ENCODE measurements around the gene PDE11A.

Gene PDE11A

DNA sequence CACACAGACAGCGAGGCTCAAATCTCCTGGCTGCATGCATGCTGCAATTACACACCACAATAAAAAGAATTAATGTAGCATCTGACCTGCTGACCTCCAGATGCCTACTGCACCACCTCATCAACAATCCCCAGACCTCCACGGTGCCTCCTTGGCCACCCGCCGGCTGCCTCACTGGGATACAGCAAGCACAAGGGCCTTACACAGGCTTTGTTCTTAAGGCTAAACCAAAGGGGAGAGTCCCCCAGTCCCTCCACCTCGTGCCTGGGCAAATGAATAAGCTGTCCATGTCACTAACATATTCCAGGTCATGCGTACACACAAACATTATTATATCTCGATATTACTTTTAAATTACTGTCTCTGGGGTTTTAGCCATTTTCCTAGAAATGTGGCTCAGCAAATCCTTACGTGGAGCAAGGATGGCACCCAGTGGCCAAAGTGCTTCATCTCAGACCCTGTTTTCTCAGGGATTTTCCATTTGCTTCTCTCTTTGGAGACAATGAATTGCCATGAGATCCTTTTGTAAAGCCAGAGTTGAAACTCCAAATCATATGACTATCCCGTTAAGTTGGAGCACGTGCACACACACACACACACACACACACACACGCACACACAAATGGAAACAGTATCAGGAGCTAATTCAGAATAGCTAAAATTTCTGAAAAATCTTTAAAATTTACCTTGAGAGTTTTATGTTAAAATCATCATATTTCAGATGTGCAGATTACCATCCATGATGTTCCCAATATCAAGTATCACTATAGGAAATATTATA lies 313.8 kb downstream of the PDE11A start:
- DNase-seq (ENCODE audit: low spot score) = peak; percentile 50

GRCh38 chr2:177756336-177756735 lies 316.2 kb downstream of the PDE11A start:
- no peak for DNase-seq (ENCODE audit: low spot score)

DNA sequence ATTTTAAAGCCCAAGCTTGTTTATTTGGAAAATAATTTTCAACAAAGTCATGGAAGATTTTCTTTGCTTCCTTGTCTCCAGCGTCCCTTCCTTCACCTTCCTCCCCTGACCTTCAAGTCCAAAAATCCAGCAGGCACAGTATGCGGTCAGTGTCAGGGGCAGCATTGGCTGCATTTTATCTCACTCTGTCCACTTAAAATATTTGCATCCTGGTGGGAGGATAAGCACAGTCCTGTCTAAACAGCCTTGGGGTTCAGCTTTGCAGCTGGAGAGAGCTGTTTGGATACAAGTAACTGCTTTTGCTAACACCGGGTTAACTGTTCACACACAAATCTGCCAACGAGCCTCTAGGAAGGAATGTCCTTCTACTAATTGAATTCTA lies 318.1 kb downstream of the PDE11A start:
- no peak for DNase-seq (ENCODE audit: low spot score)

GRCh38 chr2:177753682-177754491 lies 318.7 kb downstream of the PDE11A start:
- peak; percentile 71 for DNase-seq (ENCODE audit: low spot score)

DNA sequence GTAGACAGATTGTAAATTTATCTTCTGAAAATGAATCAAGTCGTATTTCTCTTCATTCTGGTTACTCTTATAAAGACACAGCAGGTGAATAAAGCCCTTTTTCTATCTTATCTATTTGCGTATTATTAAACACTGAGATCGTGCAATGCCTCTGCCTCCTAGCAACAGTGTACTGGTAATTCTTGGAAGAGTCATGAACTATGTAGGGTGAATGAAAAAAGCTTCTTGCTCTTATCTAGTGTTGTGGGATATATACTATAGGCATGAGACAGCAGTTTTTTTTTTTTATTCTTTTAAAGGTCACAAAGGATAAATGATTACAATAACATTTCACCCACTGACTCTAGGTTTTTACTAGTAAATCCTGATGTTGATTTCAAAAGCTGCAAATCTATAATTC lies 324.2 kb downstream of the PDE11A start:
- no peak for DNase-seq (ENCODE audit: low spot score)

- no peak for DNase-seq (ENCODE audit: low spot score)
Measured at GRCh38 chr2:177747384-177747783, 325.2 kb downstream of the PDE11A start.

- DNase-seq (ENCODE audit: low spot score) = no peak
Measured at GRCh38 chr2:177746358-177746757, 326.2 kb downstream of the PDE11A start.

GRCh38 chr2:177745531-177745930 lies 327.0 kb downstream of the PDE11A start:
- no peak for DNase-seq (ENCODE audit: low spot score)

GRCh38 chr2:177742851-177743250 lies 329.7 kb downstream of the PDE11A start:
- DNase-seq (ENCODE audit: low spot score) = no peak

DNA sequence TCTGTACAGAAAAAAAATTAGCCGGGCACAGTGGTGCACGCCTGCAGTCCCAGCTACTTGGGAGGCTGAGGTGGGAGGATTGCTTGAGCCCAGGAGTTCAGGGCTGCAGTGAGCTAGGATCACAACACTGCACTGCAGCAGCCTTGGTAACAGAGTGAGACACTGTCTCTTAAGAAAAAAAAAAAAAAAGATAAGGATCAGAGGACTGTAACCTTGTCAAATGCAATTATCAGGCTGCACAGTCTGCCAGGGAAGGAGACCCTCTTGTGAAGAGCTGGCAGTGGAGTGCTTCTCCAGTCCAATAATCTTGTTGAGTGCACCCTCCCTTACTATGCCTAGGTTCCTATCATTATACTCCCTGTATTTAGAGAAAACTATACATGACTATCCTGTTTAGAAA lies 330.7 kb downstream of the PDE11A start:
- no peak for DNase-seq (ENCODE audit: low spot score)

DNA sequence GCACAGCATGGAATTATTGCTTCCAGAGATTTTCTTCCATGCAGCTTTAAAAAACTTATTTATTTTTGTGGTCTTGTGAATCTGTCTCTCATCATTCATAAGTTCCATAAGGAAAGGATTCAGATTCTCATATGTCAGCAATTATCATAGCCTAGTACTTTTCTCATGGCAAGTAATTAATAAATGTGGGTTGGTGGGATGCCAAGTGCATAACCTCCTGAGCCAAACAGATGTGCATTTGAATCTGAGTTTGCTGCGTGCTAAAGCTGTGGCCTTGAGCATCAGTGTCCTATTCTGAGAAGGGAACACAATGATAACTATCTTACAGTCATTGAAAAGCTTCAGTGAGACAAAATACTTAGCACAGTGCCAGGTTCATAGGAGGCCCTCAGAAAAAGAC lies 331.9 kb downstream of the PDE11A start:
- DNase-seq (ENCODE audit: low spot score) = no peak

- no peak for DNase-seq (ENCODE audit: low spot score)
Measured at GRCh38 chr2:177738461-177739235, 333.9 kb downstream of the PDE11A start.

GRCh38 chr2:177735318-177735803 lies 337.2 kb downstream of the PDE11A start:
- no peak for DNase-seq (ENCODE audit: low spot score)

DNA sequence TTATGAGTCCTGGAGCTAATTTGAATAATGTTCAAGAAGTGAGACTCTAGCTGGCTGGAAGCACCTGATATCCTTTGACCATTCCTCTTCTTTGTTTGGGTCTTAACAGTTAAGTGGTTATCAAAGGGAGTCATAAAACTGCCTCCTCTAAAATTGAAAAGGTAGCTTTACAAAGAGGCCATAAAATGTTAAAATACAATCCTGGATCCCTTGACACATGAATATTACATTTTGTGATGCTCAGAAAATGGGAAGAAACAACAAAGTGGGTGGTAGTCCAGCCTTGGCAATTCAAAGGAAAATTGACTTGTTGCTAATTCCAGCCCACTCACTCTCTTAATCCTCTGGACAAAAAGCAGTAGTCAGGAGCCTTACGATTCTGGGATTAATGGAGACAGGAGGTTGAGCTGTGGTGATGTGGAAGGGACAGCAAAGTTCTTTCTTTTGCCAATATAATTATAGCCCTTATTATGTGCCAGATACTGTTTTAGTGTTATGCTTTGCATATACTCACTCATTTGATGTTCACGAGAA lies 339.2 kb downstream of the PDE11A start:
- no peak for DNase-seq (ENCODE audit: low spot score)

GRCh38 chr2:177731384-177731783 lies 341.2 kb downstream of the PDE11A start:
- DNase-seq (ENCODE audit: low spot score) = no peak

DNA sequence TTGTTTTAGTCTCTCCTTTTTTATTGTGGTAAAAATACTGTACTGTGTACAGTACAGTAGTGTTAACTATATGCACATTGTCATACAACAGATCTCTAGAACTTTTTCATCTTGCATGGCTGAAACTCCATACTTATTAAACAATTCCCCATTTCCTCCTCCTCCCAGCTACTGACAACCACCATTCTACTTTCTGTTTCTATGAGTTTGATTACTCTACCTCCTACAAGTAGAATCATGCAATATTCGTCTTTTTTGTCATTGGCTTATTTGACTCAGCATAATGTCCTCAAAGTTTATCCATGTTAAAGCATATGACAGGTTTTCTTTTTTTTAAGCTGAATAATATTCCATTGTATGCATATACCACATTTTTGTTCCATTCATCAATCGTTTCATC lies 341.8 kb downstream of the PDE11A start:
- no peak for DNase-seq (ENCODE audit: low spot score)

DNA sequence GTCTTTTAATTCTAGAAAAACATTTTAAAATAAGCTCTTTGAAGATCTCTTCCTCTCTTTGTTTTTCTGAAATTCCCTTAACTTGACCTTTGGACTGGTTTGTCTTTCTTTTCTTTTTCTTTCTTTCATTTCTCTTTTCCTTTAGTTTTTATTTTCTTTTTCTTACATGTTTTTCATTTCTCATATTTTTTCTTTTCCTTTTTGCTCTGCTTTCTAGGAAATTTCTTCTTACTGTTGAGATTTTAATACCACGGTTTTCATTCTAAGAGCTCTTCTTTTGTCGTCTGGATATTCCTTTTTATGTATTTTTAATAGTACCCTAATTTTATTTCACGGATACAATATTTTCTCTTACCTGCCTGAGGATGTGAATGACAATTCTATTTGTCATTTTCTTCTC lies 342.2 kb downstream of the PDE11A start:
- no peak for DNase-seq (ENCODE audit: low spot score)

- no peak for DNase-seq (ENCODE audit: low spot score)
Measured at GRCh38 chr2:177728920-177729319, 343.7 kb downstream of the PDE11A start.

GRCh38 chr2:177728399-177728765 lies 344.2 kb downstream of the PDE11A start:
- DNase-seq (ENCODE audit: low spot score) = no peak

GRCh38 chr2:177727577-177728398 lies 344.8 kb downstream of the PDE11A start:
- no peak for DNase-seq (ENCODE audit: low spot score)

DNA sequence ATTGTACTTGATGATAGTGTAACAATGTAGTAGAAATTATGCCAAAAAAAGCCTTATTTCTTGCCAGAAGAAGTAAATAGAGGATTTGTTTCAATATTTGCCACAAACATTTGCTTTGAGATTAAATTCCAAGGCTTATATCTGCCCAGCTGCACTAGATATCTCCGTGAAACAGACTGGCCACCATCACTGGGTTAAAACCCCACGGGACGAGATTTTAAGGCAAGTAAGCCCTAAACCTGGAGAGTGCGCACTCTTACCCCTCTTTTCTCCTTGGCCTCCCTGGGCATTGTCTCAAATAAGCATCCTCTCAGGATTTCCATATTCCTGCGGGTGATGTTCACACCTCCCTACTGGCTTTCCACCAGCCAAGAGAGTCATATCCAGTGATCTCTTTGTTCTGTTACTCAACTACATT lies 345.6 kb downstream of the PDE11A start:
- DNase-seq (ENCODE audit: low spot score) = no peak

Data from putamen (tissue), 1 donor.